PFSK-1 (cell line): Measurements from ENCODE around the gene TLR1.

Source experiments
- POLR2AphosphoS5 ChIP-seq: IDR thresholded peaks from 2 replicates; pipeline ENCODE4 v1.6.1; 2012; ENCODE audit warnings: low read depth, mild to moderate bottlenecking, control low read depth, low read length, moderate library complexity
- SIN3A ChIP-seq: IDR thresholded peaks from 2 replicates; pipeline ENCODE4 v1.6.1; 2012; ENCODE audit warnings: mild to moderate bottlenecking, low read length, moderate library complexity, borderline replicate concordance; ENCODE audit not compliant: insufficient read depth
- TAF1 ChIP-seq: IDR thresholded peaks from 2 replicates; pipeline ENCODE4 v1.6.1; 2012; ENCODE audit warnings: low read length, control low read depth, borderline replicate concordance; ENCODE audit not compliant: insufficient read depth
- TF ChIP-seq, protein P1 (sequence below), 2 experiments: IDR thresholded peaks; 2 replicates each; pipeline versions ENCODE4 v1.6.1 to v1.8.0; 2011 to 2012; ENCODE audit warnings: low read depth in 2 of 2, low read length in 2 of 2, control low read depth in 1 of 2, inconsistent platforms in 1 of 2, mild to moderate bottlenecking in 1 of 2, moderate library complexity in 1 of 2; ENCODE audit not compliant: insufficient read depth in 1 of 2

DNA sequence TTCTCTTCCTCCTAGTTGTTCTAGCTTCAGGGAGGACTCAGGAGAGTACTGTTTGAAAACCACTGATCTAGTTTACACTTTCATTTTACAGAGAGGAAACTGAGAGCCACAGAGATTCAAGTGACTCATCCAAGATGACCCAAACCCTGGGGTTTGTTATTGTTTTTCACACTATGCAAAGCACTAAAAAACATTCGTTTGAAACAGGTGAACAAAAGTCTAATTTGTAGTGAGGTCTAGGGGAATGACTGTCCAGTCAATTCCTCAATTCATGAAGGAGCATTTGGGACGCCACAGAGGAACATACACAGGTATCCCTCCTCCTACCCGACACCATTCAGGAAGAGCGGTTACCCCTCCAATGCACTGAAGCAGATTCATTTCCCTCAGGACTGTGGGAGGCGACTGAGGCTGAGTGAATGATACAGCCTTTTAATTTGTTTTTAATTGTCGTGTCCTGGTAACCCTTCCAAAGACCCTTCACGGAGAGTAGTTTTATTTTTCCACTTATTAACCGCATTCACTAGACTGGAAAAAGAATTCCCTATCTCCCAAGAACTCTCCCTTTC, 52.1 kb downstream of the TLR1 start:
- TF ChIP-seq TAF1: no peak
- TF ChIP-seq, protein P1, sequence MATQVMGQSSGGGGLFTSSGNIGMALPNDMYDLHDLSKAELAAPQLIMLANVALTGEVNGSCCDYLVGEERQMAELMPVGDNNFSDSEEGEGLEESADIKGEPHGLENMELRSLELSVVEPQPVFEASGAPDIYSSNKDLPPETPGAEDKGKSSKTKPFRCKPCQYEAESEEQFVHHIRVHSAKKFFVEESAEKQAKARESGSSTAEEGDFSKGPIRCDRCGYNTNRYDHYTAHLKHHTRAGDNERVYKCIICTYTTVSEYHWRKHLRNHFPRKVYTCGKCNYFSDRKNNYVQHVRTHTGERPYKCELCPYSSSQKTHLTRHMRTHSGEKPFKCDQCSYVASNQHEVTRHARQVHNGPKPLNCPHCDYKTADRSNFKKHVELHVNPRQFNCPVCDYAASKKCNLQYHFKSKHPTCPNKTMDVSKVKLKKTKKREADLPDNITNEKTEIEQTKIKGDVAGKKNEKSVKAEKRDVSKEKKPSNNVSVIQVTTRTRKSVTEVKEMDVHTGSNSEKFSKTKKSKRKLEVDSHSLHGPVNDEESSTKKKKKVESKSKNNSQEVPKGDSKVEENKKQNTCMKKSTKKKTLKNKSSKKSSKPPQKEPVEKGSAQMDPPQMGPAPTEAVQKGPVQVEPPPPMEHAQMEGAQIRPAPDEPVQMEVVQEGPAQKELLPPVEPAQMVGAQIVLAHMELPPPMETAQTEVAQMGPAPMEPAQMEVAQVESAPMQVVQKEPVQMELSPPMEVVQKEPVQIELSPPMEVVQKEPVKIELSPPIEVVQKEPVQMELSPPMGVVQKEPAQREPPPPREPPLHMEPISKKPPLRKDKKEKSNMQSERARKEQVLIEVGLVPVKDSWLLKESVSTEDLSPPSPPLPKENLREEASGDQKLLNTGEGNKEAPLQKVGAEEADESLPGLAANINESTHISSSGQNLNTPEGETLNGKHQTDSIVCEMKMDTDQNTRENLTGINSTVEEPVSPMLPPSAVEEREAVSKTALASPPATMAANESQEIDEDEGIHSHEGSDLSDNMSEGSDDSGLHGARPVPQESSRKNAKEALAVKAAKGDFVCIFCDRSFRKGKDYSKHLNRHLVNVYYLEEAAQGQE (IDR thresholded peaks at IDR 0.05; ENCODE audit: insufficient read depth in 1 of 2, low read depth in 2 of 2, low read length in 2 of 2): no peak
- no peak; the same call in 1 of the 2 replicates for TF ChIP-seq SIN3A
- TF ChIP-seq POLR2AphosphoS5: no peak; the same call in 1 of the 2 replicates
